GM12873 (cell line): Measurements from ENCODE around the gene VPS33A.

ENCODE experiments used
- CTCF ChIP-seq: IDR thresholded peaks from 2 replicates; pipeline ENCODE4 v1.5.1; 2012; ENCODE audit warnings: low read depth, mild to moderate bottlenecking, moderate library complexity, low read length, control low read depth; ENCODE audit not compliant: insufficient read depth; ENCODE audit errors: missing control alignments

Gene VPS33A

DNA sequence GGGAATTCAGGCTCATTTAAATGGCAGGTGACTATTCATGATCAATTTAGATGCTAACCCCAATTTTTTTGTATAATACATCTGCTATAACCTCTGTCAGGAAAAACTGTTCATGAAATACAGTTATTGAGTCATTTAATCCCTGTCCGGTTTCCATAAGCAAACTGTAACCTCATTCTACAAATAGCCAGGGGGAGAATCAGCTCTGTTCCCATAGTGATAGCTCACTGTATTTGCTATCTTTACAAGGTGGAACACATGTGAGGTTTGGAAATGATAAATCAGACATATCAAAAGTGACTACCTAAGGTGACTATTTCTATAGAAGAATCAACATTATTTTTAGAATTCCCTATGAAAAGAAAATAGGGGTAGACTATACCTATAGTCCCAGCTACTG is 38.6 kb upstream of the VPS33A start:
- TF ChIP-seq CTCF = no peak

GRCh38 chr12:122303068-122303467 is 36.8 kb upstream of the VPS33A start:
- TF ChIP-seq CTCF = no peak

DNA sequence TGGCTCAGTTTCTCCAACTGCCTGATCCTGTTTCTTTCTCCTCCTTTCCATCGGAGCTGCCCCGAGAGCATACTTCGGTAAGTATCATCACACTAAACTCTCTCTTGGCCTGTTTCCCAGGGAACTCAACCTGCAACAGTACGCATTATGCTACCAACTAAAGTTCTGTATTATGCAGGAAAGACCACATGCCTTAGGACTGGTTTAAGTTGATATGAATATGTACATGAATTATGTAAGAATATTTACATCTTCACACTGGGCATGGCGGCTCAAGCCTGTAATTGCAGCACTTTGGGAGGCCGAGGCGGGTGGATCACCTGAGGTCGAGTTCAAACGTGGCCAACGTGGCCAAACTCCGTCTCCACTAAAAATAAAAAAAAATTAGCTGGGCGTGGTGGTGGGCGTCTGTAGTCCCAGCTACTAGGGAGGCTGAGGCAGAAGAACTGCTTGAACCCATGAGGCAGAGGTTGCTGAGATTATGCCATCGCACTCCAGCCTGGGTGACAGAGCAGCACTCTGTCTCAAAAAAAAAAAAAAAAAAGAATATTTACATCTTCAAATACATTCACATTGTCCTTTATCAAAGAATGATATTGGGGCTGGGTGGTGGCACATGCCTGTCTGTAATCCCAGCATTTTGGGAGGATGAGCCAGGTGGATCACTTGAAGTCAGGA is 31.9 kb upstream of the VPS33A start:
- TF ChIP-seq CTCF = no peak

DNA sequence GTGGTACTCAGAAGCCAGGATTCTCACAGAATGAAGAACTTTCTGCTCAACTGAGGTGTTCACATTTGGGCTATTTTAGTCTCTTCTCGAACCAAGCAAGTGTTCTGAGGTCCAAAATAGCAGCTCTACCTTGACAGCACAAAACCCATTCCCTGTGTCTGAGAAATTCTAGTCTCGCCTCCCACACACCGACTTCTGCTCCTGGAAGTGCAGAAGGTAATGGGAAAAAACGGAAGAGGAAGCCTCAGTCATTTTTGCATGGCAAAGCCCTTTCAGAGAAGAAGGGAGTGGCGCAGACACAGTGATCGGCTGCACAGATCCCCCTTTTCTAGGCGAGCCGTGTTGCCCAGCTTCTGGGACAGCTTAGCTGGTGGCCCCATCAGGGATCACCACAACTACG is 31.2 kb upstream of the VPS33A start:
- TF ChIP-seq CTCF = no peak

- no peak for TF ChIP-seq CTCF
Observed at GRCh38 chr12:122295877-122296276, 29.6 kb upstream of the VPS33A start.

GRCh38 chr12:122293081-122293480 is 26.8 kb upstream of the VPS33A start:
- no peak for TF ChIP-seq CTCF

DNA sequence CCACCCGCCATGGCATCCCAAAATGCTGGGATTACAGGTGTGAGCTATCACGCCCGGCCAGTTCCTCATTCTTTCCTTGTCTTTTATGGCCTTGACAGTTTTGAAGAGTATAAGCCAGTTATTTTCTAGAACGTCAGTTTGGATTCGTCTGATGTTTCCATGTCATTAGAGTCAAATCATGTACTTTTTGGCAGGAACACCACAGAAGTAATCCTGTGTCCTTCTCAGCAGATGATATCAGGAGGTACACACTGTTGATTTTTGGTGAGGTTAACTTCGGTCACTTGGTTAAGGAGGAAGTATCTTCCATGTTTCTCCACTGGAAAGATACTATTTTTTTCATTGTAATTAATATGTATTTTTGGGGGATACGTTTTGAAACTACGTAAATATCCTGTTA is 25.1 kb upstream of the VPS33A start:
- TF ChIP-seq CTCF = no peak

- TF ChIP-seq CTCF = no peak
Observed at GRCh38 chr12:122283680-122284079, 17.4 kb upstream of the VPS33A start.
